ENCODE results near the gene C5. TPM values are rescaled to one million over a fixed set of nuclear protein-coding genes. Genes with fewer than 3 reads are reported as not detected.

Gene C5
- total RNA-seq, 1 experiment from 2014 or later: 0.66 TPM

DNA sequence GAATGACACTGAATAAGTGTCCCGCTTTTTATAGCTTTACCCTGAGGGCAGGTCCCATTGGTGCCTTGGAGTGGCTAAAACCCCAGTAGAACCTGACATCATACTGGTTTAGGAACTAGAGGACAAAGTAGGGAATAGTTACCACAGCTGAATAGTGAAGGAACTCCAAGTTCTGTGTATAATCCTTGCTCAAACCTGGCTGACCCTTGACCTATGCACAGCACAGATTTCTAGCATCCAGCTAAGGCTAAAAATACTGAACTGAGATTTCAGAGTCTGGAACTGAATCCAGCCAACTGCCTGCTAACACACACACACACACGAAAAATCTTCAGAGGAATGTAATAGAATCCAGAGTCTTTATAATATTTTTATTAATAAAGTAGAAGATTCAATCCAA, 50.8 kb downstream of the C5 start:
- CTCF ChIA-PET: interaction anchor here (0.9 to 1.7 kb wide), 2 partner anchors 13 to 401 kb away, joined by 4 read pairs; no protein-coding TSS in a partner anchor
- no peaks in the 10 kb centered on the region for H3K9me2 ChIP-seq (ENCODE audit: insufficient read depth)
- RAD21 ChIA-PET (ENCODE audit: low non-redundant PET in 1 of 2, low total read pairs in 2 of 2, uncharacterized antibody in 2 of 2, unreplicated experiment in 2 of 2): interaction anchor here in 1 of 2 experiments (0.6 kb wide), 1 partner anchor 163 kb away, joined by 3 read pairs; no protein-coding TSS in a partner anchor

More for the DNA sequence above, 50.8 kb downstream of the C5 start:
- H4K20me1 ChIP-seq (ENCODE audit: insufficient read depth): no peaks in the 10 kb centered on the region
- no TSS peak for BruUV-seq (replicated peaks)
- no peaks in the 10 kb centered on the region for H3K79me2 ChIP-seq (ENCODE audit: insufficient read depth, low read length)
- no peak overlapping the region for H3K4me2 ChIP-seq (ENCODE audit: low read length)
- no peak overlapping the region for H2AFZ ChIP-seq (ENCODE audit: low read depth, low read length, poor library complexity, severe bottlenecking)
- no peaks in the 10 kb centered on the region for H3K9me3 ChIP-seq (ENCODE audit: control insufficient read depth in 1 of 2, insufficient read depth in 1 of 2, low read depth in 1 of 2, low read length in 2 of 2)
- DNase-seq (ENCODE audit: low read depth, low spot score) (no peak), ATAC-seq (no peak)
- H3K27ac ChIP-seq (ENCODE audit: low read depth, low read length): no peak overlapping the region
- POLR2A ChIA-PET: no interaction called here
- no peak for TF ChIP-seq ZFX (IDR thresholded peaks at IDR 0.05)
- no peak for TF ChIP-seq JUND (IDR thresholded peaks at IDR 0.05)
- TF ChIP-seq TCF7L2 (IDR thresholded peaks at IDR 0.05; ENCODE audit: borderline replicate concordance, extremely low read depth, insufficient read depth, insufficient read length): no peak
- TF ChIP-seq SRF (IDR thresholded peaks at IDR 0.05; ENCODE audit: low read depth): no peak
- no peak for TF ChIP-seq FOSL1 (IDR thresholded peaks at IDR 0.05; ENCODE audit: low read depth)
- no peak for TF ChIP-seq SP1 (IDR thresholded peaks at IDR 0.05; ENCODE audit: low read depth)
- TF ChIP-seq, protein P1, sequence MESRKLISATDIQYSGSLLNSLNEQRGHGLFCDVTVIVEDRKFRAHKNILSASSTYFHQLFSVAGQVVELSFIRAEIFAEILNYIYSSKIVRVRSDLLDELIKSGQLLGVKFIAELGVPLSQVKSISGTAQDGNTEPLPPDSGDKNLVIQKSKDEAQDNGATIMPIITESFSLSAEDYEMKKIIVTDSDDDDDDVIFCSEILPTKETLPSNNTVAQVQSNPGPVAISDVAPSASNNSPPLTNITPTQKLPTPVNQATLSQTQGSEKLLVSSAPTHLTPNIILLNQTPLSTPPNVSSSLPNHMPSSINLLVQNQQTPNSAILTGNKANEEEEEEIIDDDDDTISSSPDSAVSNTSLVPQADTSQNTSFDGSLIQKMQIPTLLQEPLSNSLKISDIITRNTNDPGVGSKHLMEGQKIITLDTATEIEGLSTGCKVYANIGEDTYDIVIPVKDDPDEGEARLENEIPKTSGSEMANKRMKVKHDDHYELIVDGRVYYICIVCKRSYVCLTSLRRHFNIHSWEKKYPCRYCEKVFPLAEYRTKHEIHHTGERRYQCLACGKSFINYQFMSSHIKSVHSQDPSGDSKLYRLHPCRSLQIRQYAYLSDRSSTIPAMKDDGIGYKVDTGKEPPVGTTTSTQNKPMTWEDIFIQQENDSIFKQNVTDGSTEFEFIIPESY (IDR thresholded peaks at IDR 0.05; ENCODE audit: extremely low read depth, insufficient replicate concordance, low read length): no peak
- TF ChIP-seq POLR2AphosphoS5 (IDR thresholded peaks at IDR 0.05; ENCODE audit: low read depth, low read length): no peak
- TF ChIP-seq EZH2 (IDR thresholded peaks at IDR 0.05): no peak
- TF ChIP-seq CBX3 (IDR thresholded peaks at IDR 0.05; ENCODE audit: low read depth): no peak
- no peak for TF ChIP-seq RAD21 (IDR thresholded peaks at IDR 0.05; ENCODE audit: low read depth)
- TF ChIP-seq, protein P2, sequence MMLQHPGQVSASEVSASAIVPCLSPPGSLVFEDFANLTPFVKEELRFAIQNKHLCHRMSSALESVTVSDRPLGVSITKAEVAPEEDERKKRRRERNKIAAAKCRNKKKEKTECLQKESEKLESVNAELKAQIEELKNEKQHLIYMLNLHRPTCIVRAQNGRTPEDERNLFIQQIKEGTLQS (IDR thresholded peaks at IDR 0.05): no peak
- TF ChIP-seq, protein P3, sequence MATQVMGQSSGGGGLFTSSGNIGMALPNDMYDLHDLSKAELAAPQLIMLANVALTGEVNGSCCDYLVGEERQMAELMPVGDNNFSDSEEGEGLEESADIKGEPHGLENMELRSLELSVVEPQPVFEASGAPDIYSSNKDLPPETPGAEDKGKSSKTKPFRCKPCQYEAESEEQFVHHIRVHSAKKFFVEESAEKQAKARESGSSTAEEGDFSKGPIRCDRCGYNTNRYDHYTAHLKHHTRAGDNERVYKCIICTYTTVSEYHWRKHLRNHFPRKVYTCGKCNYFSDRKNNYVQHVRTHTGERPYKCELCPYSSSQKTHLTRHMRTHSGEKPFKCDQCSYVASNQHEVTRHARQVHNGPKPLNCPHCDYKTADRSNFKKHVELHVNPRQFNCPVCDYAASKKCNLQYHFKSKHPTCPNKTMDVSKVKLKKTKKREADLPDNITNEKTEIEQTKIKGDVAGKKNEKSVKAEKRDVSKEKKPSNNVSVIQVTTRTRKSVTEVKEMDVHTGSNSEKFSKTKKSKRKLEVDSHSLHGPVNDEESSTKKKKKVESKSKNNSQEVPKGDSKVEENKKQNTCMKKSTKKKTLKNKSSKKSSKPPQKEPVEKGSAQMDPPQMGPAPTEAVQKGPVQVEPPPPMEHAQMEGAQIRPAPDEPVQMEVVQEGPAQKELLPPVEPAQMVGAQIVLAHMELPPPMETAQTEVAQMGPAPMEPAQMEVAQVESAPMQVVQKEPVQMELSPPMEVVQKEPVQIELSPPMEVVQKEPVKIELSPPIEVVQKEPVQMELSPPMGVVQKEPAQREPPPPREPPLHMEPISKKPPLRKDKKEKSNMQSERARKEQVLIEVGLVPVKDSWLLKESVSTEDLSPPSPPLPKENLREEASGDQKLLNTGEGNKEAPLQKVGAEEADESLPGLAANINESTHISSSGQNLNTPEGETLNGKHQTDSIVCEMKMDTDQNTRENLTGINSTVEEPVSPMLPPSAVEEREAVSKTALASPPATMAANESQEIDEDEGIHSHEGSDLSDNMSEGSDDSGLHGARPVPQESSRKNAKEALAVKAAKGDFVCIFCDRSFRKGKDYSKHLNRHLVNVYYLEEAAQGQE (IDR thresholded peaks at IDR 0.05; ENCODE audit: low read depth): no peak
- TF ChIP-seq ZNF274 (IDR thresholded peaks at IDR 0.05; ENCODE audit: low read depth, low read length): no peak
- H3K4me3 ChIP-seq (replicated peaks in 1 of 2; ENCODE audit: low read depth in 1 of 2, low read length in 2 of 2): no peak overlapping the region
- no peaks in the 10 kb centered on the region for H3K36me3 ChIP-seq (ENCODE audit: control insufficient read depth in 1 of 2, insufficient read depth in 2 of 2, low read length in 2 of 2)
- H3K4me1 ChIP-seq (ENCODE audit: control insufficient read depth in 1 of 2, insufficient read depth in 2 of 2, low read length in 2 of 2): no peaks in the 10 kb centered on the region
- no peak overlapping the region for H3K9ac ChIP-seq (ENCODE audit: low read length)
- intact Hi-C loops (cut with micrococcal nuclease): no loop called here
- H3K27me3 ChIP-seq (ENCODE audit: insufficient read depth, low read length): no peaks in the 10 kb centered on the region

Measured in HCT116 (cell line).